RPMI7951 (cell line): ENCODE results near the gene NLN. TPM values are rescaled to one million over a fixed set of nuclear protein-coding genes. Genes with fewer than 3 reads are reported as not detected.
"Not testable (repeated sequence)": the region's sequence is repeated elsewhere in the genome, so short reads cannot be mapped to it uniquely, and the experiment has no call there.

Source experiments
- DNase-seq: peaks from one replicate; pipeline ENCODE4 v3.0.0-alpha.2; 2012; ENCODE audit warnings: low read depth
- total RNA-seq: library from RNA; depleted of rRNA; stranded (reverse); fragments of >200 nt; shearing (Covaris generic); gene quantifications from 2 replicates; pipeline ENCODE4 v1.2.3, GENCODE V29; 2014; rRNA removed

The NLN gene
- total RNA-seq, 1 experiment from 2014 or later = 24.6 TPM

- DNase-seq = not testable (repeated sequence)
Observed at GRCh38 chr5:65871776-65872175, 149.8 kb downstream of the NLN start.

- peak; percentile 49 for DNase-seq
Observed at GRCh38 chr5:65873181-65873750, 151.3 kb downstream of the NLN start.

- no peak for DNase-seq
Observed at GRCh38 chr5:65874241-65874640, 152.2 kb downstream of the NLN start.

- DNase-seq = no peak
Observed at GRCh38 chr5:65876496-65876895, 154.5 kb downstream of the NLN start.

DNA sequence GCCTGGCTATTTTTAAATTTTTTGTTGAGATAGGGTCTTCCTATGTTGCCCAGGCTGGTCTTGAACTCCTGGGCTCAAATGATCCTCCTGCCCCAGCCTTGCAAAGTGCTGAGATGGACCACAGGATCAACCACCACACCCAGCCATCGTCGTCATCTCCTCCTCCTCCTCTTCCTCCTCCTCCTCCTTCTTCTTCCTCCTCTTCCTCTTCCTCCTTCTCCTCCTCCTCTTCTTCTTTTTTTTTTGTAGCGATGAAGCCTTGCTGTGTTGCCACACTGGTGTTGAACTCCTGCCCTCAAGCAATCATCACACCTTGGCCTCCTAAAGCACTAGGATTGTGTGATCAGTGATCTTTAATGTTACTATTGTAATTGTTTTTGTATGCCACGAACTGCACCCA lies 155.0 kb downstream of the NLN start:
- DNase-seq = no peak

Other genes with a start within 250 kb of the NLN start
- 10.3 and 14.3 TPM in 2 replicates for gene ADAMTS6, start 240.3 kb upstream of the NLN start, total RNA-seq
- 51.2 and 65.5 TPM in 2 replicates for gene CENPK, start 159.0 kb upstream of the NLN start, total RNA-seq
- gene PPWD1, start 158.9 kb upstream of the NLN start, total RNA-seq = 26.7 and 27.5 TPM in 2 replicates
- 14.9 and 20.5 TPM in 2 replicates for gene TRIM23, start 97.9 kb upstream of the NLN start, total RNA-seq
- gene SHLD3, start 97.2 kb upstream of the NLN start, total RNA-seq = 6.2 and 6.4 TPM in 2 replicates
- 32.4 and 42.8 TPM in 2 replicates for gene TRAPPC13, start 97.2 kb upstream of the NLN start, total RNA-seq
- 7.7 and 9.0 TPM in 2 replicates for gene SGTB, start 96 bp upstream of the NLN start, total RNA-seq
- 35.0 and 46.0 TPM in 2 replicates for gene ERBIN, start 204.4 kb downstream of the NLN start, total RNA-seq